ENCODE data around the gene TSPAN18.

The TSPAN18 gene

DNA sequence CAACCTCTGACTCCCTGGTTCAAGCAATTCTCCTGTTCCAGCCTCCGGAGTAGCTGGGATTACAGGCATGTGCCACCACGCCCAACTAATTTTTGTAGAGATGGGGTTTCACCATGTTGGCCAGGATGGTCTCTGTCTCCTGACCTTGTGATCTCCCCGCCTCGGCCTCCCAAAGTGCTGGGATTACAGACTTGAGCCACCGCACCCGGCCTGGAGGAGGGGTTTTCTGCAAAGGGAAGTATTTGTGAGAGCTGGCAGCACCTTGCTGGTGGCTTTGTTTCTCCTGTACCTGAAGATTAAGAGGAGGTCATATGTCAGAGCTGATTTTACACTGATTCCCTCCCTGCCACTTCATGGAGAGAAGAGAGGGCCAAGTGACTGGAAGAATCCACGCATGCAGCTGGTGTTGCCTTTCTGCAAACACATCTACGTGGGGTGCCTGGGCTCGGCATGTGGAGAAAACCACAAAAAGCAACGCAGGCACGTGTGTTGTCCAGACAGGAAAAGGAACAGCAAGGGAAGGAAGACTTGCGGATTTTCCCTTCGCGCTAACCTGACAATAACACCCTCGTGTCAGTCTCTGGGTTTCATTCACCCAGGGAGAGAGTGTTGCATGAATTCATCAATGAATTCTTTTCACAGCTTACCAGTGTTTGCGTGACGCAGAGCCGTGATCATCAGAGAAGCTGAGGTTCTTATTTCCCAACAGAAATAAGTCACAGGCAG is 61.9 kb downstream of the TSPAN18 start:
- Histone ChIP-seq H3K4me2 (ENCODE audit: low read depth, low read length, poor library complexity, severe bottlenecking) (no peak overlapping the region), H4K20me1 (ENCODE audit: insufficient read depth, low read length, poor library complexity, severe bottlenecking) (no peaks in the 10 kb centered on the region), H2AFZ (ENCODE audit: low read length) (no peak overlapping the region)

DNA sequence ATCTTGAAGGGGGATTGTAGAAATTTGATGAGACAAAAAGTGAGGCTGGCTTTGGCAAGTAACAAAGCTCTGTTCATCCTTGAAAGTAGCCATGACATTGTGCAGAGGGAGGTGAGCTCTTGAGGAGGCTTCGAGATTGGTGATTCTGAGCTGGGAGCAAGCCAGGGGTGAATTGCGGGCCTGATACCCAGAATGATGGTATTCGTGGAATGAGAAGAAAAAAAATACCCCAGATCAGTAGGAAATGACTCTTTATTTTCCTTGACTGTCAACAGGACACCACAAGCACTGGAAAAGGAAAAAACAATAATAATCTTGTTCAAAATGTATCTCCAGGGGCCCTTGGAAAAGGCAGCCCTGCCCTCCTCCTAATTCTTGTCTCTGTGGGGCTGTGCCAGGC is 62.7 kb downstream of the TSPAN18 start:
- Histone ChIP-seq H3K79me2 (ENCODE audit: insufficient read depth, low read length) (no peaks in the 10 kb centered on the region), H2AFZ (ENCODE audit: low read length) (no peak overlapping the region), H3K9ac (ENCODE audit: low read depth, low read length, poor library complexity, severe bottlenecking) (no peak overlapping the region), H3K9me2 (replicated peaks; ENCODE audit: low read depth, low read length) (no peaks in the 10 kb centered on the region), H3K36me3 (ENCODE audit: insufficient read depth, low read length) (no peaks in the 10 kb centered on the region), H3K9me3 (ENCODE audit: insufficient read depth, low read depth, low read length) (no peaks in the 10 kb centered on the region), H4K20me1 (ENCODE audit: insufficient read depth, low read length, poor library complexity, severe bottlenecking) (no peaks in the 10 kb centered on the region), H3F3A (ENCODE audit: low read depth) (no peaks in the 10 kb centered on the region), H3K4me2 (ENCODE audit: low read depth, low read length, poor library complexity, severe bottlenecking) (no peak overlapping the region), H3K4me1 (ENCODE audit: insufficient read depth, low read length, poor library complexity, severe bottlenecking) (peaks cover 6% of the 10 kb centered on the region), H3K27me3 (ENCODE audit: insufficient read depth, low read length, poor library complexity, severe bottlenecking) (no peaks in the 10 kb centered on the region), H3K4me3 (ENCODE audit: low read length, poor library complexity, severe bottlenecking) (no peak overlapping the region)
- no peak for TF ChIP-seq EZH2phosphoT487 (IDR thresholded peaks at IDR 0.05; ENCODE audit: borderline replicate concordance)
- TF ChIP-seq, protein P1, sequence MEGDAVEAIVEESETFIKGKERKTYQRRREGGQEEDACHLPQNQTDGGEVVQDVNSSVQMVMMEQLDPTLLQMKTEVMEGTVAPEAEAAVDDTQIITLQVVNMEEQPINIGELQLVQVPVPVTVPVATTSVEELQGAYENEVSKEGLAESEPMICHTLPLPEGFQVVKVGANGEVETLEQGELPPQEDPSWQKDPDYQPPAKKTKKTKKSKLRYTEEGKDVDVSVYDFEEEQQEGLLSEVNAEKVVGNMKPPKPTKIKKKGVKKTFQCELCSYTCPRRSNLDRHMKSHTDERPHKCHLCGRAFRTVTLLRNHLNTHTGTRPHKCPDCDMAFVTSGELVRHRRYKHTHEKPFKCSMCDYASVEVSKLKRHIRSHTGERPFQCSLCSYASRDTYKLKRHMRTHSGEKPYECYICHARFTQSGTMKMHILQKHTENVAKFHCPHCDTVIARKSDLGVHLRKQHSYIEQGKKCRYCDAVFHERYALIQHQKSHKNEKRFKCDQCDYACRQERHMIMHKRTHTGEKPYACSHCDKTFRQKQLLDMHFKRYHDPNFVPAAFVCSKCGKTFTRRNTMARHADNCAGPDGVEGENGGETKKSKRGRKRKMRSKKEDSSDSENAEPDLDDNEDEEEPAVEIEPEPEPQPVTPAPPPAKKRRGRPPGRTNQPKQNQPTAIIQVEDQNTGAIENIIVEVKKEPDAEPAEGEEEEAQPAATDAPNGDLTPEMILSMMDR (conservative IDR thresholded peaks at IDR 0.05; ENCODE audit: low read length) = no peak

More for the DNA sequence above, 61.9 kb downstream of the TSPAN18 start:
- no peaks in the 10 kb centered on the region for H3K79me2 ChIP-seq (ENCODE audit: insufficient read depth, low read length)
- H3K27me3 ChIP-seq (ENCODE audit: insufficient read depth, low read length, poor library complexity, severe bottlenecking) = no peaks in the 10 kb centered on the region
- no peak overlapping the region for H3K4me3 ChIP-seq (ENCODE audit: low read length, poor library complexity, severe bottlenecking)
- H3K9ac ChIP-seq (ENCODE audit: low read depth, low read length, poor library complexity, severe bottlenecking) = no peak overlapping the region
- peaks cover 6% of the 10 kb centered on the region for H3K4me1 ChIP-seq (ENCODE audit: insufficient read depth, low read length, poor library complexity, severe bottlenecking)
- no peaks in the 10 kb centered on the region for H3F3A ChIP-seq (ENCODE audit: low read depth)
- H3K9me3 ChIP-seq (ENCODE audit: insufficient read depth, low read depth, low read length) = no peaks in the 10 kb centered on the region
- H3K9me2 ChIP-seq (replicated peaks; ENCODE audit: low read depth, low read length) = no peaks in the 10 kb centered on the region
- no peaks in the 10 kb centered on the region for H3K36me3 ChIP-seq (ENCODE audit: insufficient read depth, low read length)
- no peak for TF ChIP-seq EZH2phosphoT487 (IDR thresholded peaks at IDR 0.05; ENCODE audit: borderline replicate concordance)
- TF ChIP-seq, protein P1 (conservative IDR thresholded peaks at IDR 0.05; ENCODE audit: low read length) = no peak

DNA sequence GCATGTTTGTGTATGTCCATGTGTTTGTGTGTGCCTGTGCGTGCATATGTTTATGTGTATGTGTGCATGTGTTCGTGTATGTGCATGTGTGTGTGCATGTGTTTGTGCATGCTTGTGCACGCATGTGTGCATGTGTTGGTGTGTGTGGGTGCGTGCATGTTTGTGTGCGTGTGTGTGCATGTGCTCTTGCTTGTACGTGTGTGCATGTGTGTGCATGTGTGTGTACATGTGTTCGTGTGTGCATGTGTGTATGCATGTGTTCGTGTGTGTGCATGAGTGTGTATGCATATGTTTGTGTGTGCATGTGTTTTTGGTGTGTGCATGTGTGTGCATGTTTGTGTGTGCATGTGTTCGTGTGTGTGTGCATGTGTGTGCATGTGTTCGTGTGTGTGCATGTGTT is 63.4 kb downstream of the TSPAN18 start:
- no peaks in the 10 kb centered on the region for H3K27me3 ChIP-seq (ENCODE audit: insufficient read depth, low read length, poor library complexity, severe bottlenecking)
- no peak overlapping the region for H3K9ac ChIP-seq (ENCODE audit: low read depth, low read length, poor library complexity, severe bottlenecking)
- no peaks in the 10 kb centered on the region for H3K79me2 ChIP-seq (ENCODE audit: insufficient read depth, low read length)

More for the DNA sequence above, 63.4 kb downstream of the TSPAN18 start:
- Histone ChIP-seq H3K9me2 (replicated peaks; ENCODE audit: low read depth, low read length) (no peaks in the 10 kb centered on the region), H3K4me2 (ENCODE audit: low read depth, low read length, poor library complexity, severe bottlenecking) (no peak overlapping the region), H3K4me1 (ENCODE audit: insufficient read depth, low read length, poor library complexity, severe bottlenecking) (peaks cover 6% of the 10 kb centered on the region), H3K9me3 (ENCODE audit: insufficient read depth, low read depth, low read length) (no peaks in the 10 kb centered on the region), H3K36me3 (ENCODE audit: insufficient read depth, low read length) (no peaks in the 10 kb centered on the region), H2AFZ (ENCODE audit: low read length) (no peak overlapping the region), H4K20me1 (ENCODE audit: insufficient read depth, low read length, poor library complexity, severe bottlenecking) (no peaks in the 10 kb centered on the region), H3F3A (ENCODE audit: low read depth) (no peaks in the 10 kb centered on the region), H3K4me3 (ENCODE audit: low read length, poor library complexity, severe bottlenecking) (no peak overlapping the region)
- no peak for TF ChIP-seq EZH2phosphoT487 (IDR thresholded peaks at IDR 0.05; ENCODE audit: borderline replicate concordance)
- TF ChIP-seq, protein P1 (conservative IDR thresholded peaks at IDR 0.05; ENCODE audit: low read length) = no peak
